Measurements from ENCODE around the gene SCAI.
"Not testable (repeated sequence)": the region's sequence is repeated elsewhere in the genome, so short reads cannot be mapped to it uniquely, and the experiment has no call there.

The SCAI gene

GRCh38 chr9:124940894-124941678 lies 202.2 kb downstream of the SCAI start, which contains the start of gene GOLGA1:
Gene GOLGA1, minus strand, starts transcription at chr9:124941083. Its CDS starts 2,372 bp downstream, at chr9:124938711.
- peak; percentile 89 for DNase-seq

- DNase-seq = no peak
These were observed 202.8 kb downstream of the SCAI start for GRCh38 chr9:124940521-124940893.

- DNase-seq = no peak
These were observed 203.4 kb downstream of the SCAI start for GRCh38 chr9:124939944-124940343.

- no peak for DNase-seq
These were observed 209.0 kb downstream of the SCAI start for GRCh38 chr9:124934290-124934689.

- no peak for DNase-seq
These were observed 211.0 kb downstream of the SCAI start for GRCh38 chr9:124932333-124932732.

- no peak for DNase-seq
These were observed 213.9 kb downstream of the SCAI start for GRCh38 chr9:124929464-124929863.

GRCh38 chr9:124928116-124928515 lies 215.2 kb downstream of the SCAI start:
- DNase-seq = no peak

- not testable (repeated sequence) for DNase-seq
These were observed 222.9 kb downstream of the SCAI start for GRCh38 chr9:124920394-124920793.

GRCh38 chr9:124914753-124915405 lies 228.4 kb downstream of the SCAI start:
- no peak for DNase-seq

- no peak for DNase-seq
These were observed 229.9 kb downstream of the SCAI start for GRCh38 chr9:124913378-124913777.

GRCh38 chr9:124911766-124912165 lies 231.6 kb downstream of the SCAI start:
- DNase-seq = no peak

GRCh38 chr9:124908098-124908497 lies 235.2 kb downstream of the SCAI start:
- DNase-seq = no peak

- DNase-seq = no peak
These were observed 236.4 kb downstream of the SCAI start for GRCh38 chr9:124906966-124907365.

- no peak for DNase-seq
These were observed 243.5 kb downstream of the SCAI start for GRCh38 chr9:124899845-124900244.

GRCh38 chr9:124897570-124898460 lies 245.5 kb downstream of the SCAI start:
- DNase-seq = no peak

- DNase-seq = peak; percentile 8
These were observed 248.6 kb downstream of the SCAI start for GRCh38 chr9:124894741-124895170.

- no peak for DNase-seq
These were observed 249.1 kb downstream of the SCAI start for GRCh38 chr9:124894035-124894740.

Measured in stimulated activated naive CD4-positive, alpha-beta T cell treated with Interleukin-2 at 50 U/mL for 16 hours (primary cell).